HuH-7 (cell line): Measurements from ENCODE around the gene PWWP2B.
A peak's percentile ranks its signal among the peaks of the same experiment; 100 is the strongest.
"Not testable (repeated sequence)": the region's sequence is repeated elsewhere in the genome, so short reads cannot be mapped to it uniquely, and the experiment has no call there.

Experiments
- DNase-seq: peaks from one replicate; pipeline ENCODE4 v3.0.0; 2011; ENCODE audit warnings: low spot score

Gene PWWP2B

GRCh38 chr10:132363921-132364593, 32.9 kb upstream of the PWWP2B start:
- DNase-seq, result peak; percentile 51

- no peak for DNase-seq
These were observed 32.4 kb upstream of the PWWP2B start for GRCh38 chr10:132364594-132364970.

- no peak for DNase-seq
These were observed 31.9 kb upstream of the PWWP2B start for GRCh38 chr10:132365102-132365501.

GRCh38 chr10:132366006-132366405, 31.0 kb upstream of the PWWP2B start:
- DNase-seq, result no peak

- DNase-seq, result no peak
These were observed 30.5 kb upstream of the PWWP2B start for GRCh38 chr10:132366499-132366898.

- DNase-seq, result no peak
These were observed 28.6 kb upstream of the PWWP2B start for GRCh38 chr10:132368391-132368790.

GRCh38 chr10:132368881-132369635, 27.9 kb upstream of the PWWP2B start:
- DNase-seq, result no peak

- DNase-seq, result no peak
These were observed 27.3 kb upstream of the PWWP2B start for GRCh38 chr10:132369636-132370185.

- no peak for DNase-seq
These were observed 26.3 kb upstream of the PWWP2B start for GRCh38 chr10:132370426-132371340.

GRCh38 chr10:132371641-132372081, 25.3 kb upstream of the PWWP2B start:
- peak; percentile 57 for DNase-seq

- DNase-seq, result no peak
These were observed 24.4 kb upstream of the PWWP2B start for GRCh38 chr10:132372516-132373095.

GRCh38 chr10:132373241-132373955, 23.6 kb upstream of the PWWP2B start:
- DNase-seq, result no peak

GRCh38 chr10:132374176-132374575, 22.8 kb upstream of the PWWP2B start:
- no peak for DNase-seq

GRCh38 chr10:132374612-132375011, 22.4 kb upstream of the PWWP2B start:
- DNase-seq, result no peak

- no peak for DNase-seq
These were observed 21.7 kb upstream of the PWWP2B start for GRCh38 chr10:132375116-132375794.

GRCh38 chr10:132375795-132376297, 21.2 kb upstream of the PWWP2B start:
- DNase-seq, result no peak

GRCh38 chr10:132376394-132376851, 20.6 kb upstream of the PWWP2B start:
- no peak for DNase-seq

- no peak for DNase-seq
These were observed 19.7 kb upstream of the PWWP2B start for GRCh38 chr10:132377326-132377725.

- DNase-seq, result not testable (repeated sequence)
These were observed 18.0 kb upstream of the PWWP2B start for GRCh38 chr10:132379026-132379425.

GRCh38 chr10:132380986-132381385, 16.0 kb upstream of the PWWP2B start:
- not testable (repeated sequence) for DNase-seq
